KBM-7 (cell line): ENCODE results near the gene TMEM126A.
"Not testable (repeated sequence)": the region's sequence is repeated elsewhere in the genome, so short reads cannot be mapped to it uniquely, and the experiment has no call there.

Experiments
- DNase-seq: peaks from one replicate; pipeline ENCODE4 v3.0.0-alpha.2; 2015
- in situ Hi-C: fragments of 300-500 bp; cut with MboI; formaldehyde crosslinking; loops from 2 replicates; pipeline ENCODE4 v1.14.3; 2020; ENCODE audit warnings: low sequenced_read_pairs, low pct_unique_long_range_greater_than_20kb, mixed read lengths

Gene TMEM126A

DNA sequence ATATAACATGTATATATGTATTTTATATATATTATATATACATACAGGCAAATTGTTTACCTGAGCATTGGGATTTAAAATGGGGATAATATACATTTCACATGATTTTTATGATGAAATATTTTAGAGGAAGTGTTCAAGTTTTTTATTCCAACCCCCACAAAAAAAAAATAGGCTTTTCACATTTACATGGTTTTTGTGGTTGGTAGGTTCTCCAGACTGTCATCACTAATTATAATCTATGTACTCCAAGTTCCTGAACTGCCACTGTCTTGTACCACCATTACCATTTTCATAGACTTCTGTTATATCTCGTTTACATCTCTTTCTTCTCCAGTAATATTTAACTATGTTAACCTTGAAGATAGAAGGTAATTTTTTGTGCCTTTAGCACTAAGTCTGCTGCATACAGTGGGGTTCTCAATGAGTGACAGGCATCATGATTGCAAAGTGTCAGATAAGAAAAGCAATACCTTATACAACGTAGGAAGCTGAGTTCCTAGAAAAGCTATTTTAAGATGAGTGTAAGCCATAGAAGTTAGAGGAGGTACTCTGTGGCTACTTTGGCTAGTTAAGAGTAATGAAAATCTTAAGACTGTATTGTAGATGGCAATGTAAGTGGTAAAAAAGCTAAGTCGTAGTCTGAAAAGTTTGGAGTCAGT is 5.2 kb downstream of the TMEM126A start:
- in situ Hi-C loops = no loop called here
- peak; percentile 77 for DNase-seq

DNA sequence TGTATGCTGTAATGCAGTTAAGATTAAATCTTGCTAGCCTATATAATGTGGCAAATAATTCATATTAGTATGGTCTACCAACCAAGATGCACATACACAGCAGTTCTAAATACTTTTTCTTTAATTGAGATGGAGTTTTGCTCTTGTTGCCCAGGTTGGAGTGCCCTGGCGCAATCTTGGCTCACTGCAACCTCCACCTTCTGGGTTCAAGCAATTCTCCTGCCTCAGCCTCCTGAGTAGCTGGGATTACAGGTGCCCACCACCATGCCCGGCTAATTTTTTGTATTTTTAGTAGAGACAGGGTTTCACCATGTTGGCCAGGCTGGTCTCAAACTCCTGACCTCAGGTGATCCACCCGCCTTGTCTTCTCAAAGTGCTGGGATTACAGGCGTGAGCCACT is 6.6 kb downstream of the TMEM126A start:
- in situ Hi-C loops, DNase-seq: not testable (repeated sequence)

DNA sequence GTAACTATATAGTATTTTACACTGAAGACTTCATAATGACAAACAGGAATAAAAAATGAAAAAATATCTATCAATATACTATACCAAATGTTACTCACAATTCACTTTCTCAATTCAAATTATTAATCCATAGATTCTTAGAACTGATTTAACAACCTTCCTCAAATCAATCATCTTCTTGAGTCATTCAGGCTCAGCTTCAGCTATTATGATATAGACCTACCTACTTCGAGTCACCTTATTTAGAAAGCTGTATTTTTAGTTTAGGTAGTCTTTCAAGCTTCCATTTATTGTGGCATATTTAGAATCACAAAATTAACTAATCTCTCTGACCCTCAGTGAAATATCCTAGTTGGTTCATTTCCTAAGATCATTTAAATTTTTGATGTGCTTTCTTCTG is 9.0 kb downstream of the TMEM126A start:
- no peak for DNase-seq
- in situ Hi-C loops = no loop called here

DNA sequence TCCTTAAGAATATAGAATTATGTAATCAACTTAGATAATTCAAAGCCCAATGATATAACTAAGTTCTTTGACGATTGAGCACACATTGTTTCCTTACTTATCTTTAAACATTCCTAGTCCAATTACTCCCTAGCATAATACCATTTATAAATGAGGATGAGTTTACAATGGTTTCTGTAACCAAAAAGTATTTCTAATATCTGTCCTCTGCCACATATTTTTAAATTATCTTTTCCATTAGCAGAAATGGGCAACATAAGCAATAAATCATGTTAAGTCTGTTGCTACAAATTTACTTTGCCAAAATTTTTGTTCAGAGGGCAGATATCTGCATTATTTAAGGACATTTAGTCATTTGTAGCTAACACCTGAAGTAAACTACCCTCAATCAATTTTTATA is 10.4 kb downstream of the TMEM126A start:
- in situ Hi-C loops = no loop called here
- DNase-seq = no peak

DNA sequence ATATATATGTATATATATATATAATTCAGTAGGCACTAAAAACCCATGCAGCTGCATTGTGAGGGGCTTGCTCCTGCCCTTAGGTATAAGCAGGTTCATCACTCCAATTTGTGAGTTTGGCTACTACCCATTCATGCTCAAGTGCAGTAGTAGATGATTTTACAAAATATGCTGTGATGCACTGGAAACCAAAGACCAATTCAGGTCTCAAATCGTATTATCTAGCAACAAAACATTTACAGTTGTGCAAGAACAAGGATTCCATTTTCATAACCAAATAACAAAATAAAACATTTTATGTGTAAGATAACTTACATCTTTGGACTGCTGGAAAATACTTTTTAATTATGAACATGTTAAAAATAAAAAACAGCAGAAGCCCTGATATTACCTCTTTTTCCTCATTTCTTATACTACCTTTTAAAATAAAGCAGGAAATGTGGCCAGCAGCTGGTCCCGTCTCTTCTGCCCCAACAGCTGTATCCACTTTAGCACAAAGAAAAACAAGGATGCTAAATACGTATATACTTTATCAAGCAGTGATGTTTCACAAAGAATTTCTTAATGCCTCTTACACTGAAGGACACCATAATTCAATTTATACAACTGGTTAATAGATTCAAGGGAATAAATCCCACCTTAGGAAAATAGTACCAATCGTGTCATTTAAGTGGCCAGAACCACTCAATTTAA is 14.4 kb downstream of the TMEM126A start:
- in situ Hi-C loops = no loop called here
- no peak for DNase-seq

DNA sequence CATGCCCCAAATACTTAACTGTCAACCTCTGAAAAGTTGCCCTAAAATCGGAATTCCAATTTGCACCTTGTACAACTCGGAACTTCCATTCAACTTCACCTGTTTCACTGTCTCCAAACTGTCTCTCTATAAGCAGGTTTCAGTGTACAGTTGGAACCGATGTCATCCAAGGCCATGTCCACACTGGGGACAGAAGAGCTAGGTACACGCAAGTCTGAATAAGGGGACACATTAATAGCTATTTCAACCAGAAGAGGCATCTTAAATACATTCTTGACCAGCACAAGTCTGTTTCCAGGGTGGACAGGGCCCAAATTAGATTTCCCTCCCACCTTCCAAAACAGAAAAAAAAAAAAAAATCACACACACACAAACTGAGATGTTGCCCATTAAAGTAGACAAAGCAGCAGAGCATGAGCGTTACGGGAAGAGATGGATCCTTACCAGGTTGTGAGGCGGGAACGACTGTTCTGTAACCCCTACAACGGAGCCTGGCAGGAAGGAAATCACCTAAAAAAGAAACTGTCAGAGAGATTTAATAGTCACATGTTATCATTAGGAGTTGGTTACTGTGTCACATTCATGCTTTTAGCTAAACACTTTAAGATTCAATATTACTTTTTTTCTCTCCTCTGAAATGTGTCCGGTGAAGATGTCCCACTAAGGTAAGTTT is 15.4 kb downstream of the TMEM126A start:
- DNase-seq = peak; percentile 28
- in situ Hi-C loops = no loop called here

DNA sequence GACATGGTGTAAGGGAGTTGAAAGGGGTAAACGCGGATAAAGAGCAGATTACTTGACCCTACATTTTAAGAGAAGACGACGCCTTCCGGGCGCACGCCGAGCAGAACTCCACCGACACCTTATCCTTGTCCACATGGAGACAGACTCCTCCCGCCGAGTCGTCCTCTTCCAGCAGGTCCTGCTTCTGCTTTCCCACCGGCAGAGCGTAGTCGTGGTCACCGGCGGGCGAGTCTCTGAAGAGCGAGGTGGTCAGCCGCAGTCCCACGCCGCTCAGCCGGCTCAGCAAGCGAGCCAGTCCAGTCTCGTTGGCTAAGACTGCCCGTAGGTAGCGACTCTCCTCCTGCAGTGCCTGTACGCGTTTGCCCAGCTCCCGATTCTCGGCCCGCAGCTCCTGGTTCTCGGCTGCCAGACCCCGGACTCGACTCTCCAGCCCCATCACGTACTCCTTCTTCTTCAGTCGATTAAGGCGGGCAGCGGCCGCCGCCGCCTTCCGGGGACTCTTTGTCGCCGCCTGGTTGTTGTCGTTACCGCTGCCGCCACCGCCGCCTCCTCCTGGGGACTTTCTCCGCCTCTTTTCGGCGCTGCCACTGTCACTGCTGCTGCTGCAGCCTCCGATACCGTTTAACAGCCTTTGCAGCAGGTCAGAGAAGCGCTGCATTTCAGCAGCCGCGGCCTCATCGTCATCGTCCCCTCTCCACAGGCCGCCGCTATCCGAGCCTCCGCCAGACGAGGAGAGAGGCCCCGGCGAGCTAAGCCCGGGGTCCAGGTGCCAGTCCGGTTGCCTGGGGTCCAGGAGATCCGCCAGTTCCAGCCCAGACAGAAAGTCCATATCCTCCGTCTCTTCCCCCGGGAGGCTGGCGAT is 16.2 kb downstream of the TMEM126A start:
- peak; percentile 85 for DNase-seq
- in situ Hi-C loops = no loop called here

DNA sequence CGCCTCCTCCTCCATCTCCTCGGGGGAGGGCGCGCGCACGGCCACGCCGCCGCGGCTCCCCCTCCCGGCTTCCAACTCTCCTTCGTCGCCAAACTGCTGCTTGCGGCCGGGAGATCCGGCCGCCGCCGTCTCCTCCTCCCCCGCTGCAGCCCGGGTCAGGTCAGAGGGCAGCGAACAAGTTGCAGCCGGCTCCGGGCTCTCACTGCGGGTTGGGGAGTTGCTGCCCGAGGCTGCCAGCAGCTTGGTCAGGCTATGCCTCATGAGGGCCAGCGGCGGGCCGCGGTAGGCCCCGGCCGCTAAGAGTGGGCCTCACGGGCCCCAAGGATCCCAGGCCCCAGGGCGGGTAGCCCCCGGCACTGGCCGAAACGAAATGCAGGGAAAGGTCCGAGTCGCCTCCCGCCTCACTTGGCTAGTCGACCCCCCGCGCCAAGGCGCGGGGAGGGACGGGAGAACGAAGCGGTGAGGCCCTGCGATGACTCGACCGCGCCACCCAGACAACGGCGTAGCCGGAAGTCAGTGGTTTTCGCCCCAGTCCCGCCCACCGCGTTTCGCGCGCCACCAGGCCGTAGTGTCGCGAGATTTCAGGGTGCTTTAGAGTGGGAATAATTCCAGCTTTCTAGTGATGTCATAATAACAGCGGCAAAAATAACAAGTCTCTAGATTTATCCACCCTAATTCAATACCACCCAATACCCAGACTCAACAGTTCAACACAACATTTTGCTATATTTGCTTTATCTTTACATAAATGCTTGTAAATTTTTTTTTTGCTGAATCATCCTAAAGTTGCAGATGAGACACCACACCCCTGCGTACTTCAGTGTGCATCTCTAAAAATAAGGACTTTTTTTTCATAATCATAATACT is 17.1 kb downstream of the TMEM126A start, which contains the start of gene CREBZF:
CREBZF (minus strand) TSS at position 515 of the 867 bp plus-strand sequence; CDS start at position 261, 254 bp downstream.
- DNase-seq = peak; percentile 94
- in situ Hi-C loops = no loop called here

DNA sequence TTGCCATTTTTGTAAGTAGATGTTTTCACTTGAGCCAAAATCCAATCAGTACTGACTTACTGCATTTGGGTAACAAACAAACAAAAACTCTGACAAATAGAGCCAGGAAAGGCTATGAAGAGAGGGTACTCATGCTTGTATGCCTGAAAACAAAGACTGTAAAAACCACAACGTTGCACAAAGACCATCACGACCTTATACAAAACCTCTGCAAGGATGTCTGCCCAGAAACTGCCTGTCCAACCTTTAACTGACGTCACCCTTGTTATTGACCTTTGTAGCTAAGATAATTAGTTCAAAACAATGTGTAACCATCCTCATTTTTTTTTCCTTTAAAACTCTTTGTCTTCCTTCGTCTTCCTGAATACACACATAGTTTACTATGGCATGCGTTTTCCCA is 18.0 kb downstream of the TMEM126A start:
- in situ Hi-C loops = no loop called here

DNA sequence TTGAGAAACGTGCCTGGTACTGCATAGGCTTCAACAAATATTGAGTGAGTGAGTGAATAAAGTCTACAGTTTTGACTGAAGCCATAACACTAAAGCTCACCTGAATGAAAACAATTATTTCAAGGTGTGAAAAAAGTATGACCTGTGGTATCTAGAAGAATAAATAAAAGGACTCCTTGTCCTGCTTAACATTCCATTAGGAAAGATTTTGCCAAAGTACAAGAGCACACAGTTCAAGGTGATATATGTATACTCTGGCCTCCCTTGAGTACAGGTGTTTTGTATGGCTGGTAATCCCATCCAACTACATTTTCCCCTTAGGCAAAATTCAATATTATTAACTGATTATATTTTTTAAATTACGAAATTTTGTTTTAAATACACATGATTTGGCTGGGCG is 18.9 kb downstream of the TMEM126A start:
- DNase-seq = no peak
- in situ Hi-C loops = no loop called here

More for the DNA sequence above, 18.0 kb downstream of the TMEM126A start:
- no peak for DNase-seq

DNA sequence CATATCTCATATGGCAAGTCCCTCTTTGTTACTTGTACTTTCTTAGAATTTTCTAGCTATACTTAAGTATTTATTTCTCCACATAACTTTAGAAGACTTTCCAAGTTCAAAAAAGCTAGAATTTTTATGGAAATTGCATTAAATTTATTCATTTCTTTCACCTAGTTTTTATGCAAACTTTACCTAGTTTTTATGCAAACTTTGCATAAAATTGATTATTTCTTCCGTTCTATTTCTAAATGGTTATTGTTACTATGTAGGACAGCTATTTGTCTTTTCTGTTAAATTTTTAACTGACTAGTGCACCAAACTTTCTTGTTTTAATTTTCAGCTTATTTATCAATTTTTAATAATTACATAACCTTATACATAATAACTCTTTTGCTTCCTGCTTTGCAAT is 20.4 kb downstream of the TMEM126A start:
- no peak for DNase-seq
- in situ Hi-C loops = no loop called here

DNA sequence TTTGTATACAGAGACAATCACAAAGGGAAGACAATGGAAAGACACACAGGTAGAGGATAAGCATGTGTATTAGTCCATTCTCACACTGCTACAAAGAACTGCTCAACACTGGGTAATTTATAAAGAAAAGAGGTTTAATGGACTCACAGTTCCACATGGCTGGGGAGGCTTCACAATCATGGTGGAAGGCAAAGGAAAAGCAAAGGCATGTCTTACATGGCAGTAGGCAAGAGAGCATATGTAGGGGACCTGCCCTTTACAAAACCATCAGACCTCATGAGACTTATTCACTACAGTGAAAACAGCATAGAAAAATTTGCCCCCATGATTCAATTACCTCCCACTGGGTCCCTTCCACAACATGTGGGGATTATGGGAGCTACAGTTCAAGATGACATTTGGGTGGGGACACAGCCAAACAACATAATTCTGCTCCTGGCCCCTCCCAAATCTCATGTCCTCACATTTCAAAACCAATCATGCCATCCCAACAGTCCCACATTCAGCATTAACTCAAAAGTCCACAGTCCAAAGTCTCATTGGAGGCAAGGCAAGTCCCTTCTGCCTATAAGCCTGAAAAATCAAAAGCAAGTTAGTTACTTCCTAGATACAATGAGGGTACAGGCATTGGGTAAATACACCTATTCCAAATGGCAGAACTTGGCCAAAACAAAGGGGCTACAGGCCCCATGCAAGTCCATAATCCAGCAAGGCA is 23.3 kb downstream of the TMEM126A start:
- DNase-seq, in situ Hi-C loops: not testable (repeated sequence)

DNA sequence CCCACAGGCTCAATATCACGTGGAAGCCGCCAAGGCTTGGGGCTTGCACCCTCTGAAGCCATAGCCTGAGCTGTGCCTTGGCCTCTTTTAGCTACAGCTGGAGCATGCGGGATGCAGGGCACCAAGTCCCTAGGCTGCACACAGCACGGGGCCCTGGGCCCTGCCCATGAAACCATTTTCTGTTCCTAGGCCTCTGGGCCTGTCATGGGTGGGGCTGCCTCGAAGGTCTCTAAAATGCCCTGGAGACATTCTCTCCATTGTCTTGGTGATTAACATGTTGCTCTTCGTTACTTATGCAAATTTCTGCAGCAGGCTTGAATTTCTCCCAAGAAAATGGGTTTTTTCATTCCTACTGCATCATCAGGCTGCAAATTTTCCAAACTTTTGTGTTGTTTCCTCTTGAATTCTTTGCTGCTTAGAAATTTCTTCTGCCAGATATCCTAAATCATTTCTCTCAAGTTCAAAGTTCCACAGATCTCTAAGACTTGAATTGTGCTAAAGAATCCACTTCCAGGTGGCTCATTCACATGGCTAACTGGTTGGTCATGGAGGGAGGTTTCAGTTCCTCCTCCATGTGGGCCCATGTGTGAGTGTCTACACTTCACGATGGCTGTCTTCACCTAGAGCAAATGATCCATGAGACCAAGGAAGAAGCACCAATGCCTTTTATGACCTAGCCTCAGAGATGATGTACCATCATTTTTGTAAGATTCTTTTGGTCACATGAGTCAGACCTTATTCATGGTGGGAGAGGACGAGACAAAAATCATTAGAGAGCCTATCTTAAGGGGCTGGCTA is 24.5 kb downstream of the TMEM126A start:
- DNase-seq = no peak

DNA sequence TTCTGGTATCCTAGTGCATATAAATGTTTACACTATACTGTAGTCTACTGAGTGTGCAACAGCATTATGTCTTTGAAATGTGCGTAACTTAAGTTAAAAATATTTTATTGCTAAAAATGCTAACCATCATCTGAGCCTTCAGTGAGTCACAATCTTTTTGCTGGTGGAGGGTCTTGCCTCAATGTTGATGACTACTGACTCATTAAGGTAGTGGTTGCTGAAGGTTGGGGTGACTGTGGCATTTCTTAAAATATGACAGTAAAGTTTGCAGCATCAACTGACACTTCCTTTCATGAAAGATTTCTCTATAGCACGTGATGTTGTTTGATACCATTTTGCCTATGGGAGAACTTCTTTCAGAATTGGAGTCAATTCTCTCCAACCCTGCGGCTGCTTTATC is 25.6 kb downstream of the TMEM126A start:
- no peak for DNase-seq
- in situ Hi-C loops = no loop called here

More for the DNA sequence above, 24.5 kb downstream of the TMEM126A start:
- in situ Hi-C loops = no loop called here

DNA sequence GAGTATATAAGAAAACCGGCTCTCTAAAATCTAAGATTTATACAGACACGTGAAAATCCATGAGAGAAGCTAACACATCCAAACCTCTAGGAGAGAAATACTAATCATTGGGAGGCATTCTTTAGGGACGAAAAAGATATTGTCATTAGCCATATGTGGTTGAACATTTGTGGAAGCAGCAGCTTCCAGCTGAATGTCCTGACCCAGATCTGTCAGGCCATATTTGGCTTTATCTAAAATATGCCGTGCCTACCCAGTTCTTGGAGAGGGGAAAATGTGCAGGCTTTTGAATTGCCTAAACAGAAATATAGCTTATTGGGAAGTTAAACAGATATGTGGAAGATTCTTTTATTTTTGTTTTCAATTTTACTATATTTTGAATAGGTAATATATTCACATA is 31.8 kb downstream of the TMEM126A start:
- no peak for DNase-seq
- in situ Hi-C loops = no loop called here

DNA sequence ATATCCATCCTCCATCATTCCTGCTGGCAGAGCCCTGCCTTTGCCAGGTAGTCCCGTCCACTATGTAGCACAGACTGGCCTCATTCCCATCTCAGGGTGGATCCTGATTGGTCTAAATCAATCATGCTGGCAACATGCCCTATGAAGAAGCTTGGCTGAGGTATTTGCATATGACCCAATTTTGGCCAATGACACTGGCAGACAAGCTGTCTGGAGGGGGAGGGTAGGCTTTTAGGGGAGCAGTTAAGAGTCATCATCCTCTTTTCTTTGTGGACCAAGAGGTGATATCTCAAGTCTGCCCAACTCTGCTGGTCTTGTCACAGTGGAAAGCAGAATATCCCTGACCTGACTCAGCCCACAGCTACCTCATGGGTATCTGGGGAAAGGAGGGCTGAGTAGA is 33.1 kb downstream of the TMEM126A start:
- no peak for DNase-seq
- in situ Hi-C loops = no loop called here
